Stimulated activated CD4-positive, alpha-beta T cell treated with anti-CD3 and anti-CD28 coated beads, Interleukin-1b, Interleukin-23, amount 100 ng/mL, for 24 hours (primary cell): ENCODE data around the gene BIVM.
"Not testable (repeated sequence)": the region's sequence is repeated elsewhere in the genome, so short reads cannot be mapped to it uniquely, and the experiment has no call there.

Experiments used
- DNase-seq, 4 experiments: peaks; one replicate each; pipeline ENCODE4 v3.0.0-alpha.2; 2020; ENCODE audit warnings: low read depth in 4 of 4, low spot score in 1 of 4

The BIVM gene, protein sequence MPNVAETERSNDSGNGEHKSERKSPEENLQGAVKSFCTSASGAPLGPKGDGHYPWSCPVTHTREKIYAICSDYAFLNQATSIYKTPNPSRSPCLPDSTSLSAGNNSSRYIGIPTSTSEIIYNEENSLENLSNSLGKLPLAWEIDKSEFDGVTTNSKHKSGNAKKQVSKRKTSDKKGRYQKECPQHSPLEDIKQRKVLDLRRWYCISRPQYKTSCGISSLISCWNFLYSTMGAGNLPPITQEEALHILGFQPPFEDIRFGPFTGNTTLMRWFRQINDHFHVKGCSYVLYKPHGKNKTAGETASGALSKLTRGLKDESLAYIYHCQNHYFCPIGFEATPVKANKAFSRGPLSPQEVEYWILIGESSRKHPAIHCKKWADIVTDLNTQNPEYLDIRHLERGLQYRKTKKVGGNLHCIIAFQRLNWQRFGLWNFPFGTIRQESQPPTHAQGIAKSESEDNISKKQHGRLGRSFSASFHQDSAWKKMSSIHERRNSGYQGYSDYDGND

DNA sequence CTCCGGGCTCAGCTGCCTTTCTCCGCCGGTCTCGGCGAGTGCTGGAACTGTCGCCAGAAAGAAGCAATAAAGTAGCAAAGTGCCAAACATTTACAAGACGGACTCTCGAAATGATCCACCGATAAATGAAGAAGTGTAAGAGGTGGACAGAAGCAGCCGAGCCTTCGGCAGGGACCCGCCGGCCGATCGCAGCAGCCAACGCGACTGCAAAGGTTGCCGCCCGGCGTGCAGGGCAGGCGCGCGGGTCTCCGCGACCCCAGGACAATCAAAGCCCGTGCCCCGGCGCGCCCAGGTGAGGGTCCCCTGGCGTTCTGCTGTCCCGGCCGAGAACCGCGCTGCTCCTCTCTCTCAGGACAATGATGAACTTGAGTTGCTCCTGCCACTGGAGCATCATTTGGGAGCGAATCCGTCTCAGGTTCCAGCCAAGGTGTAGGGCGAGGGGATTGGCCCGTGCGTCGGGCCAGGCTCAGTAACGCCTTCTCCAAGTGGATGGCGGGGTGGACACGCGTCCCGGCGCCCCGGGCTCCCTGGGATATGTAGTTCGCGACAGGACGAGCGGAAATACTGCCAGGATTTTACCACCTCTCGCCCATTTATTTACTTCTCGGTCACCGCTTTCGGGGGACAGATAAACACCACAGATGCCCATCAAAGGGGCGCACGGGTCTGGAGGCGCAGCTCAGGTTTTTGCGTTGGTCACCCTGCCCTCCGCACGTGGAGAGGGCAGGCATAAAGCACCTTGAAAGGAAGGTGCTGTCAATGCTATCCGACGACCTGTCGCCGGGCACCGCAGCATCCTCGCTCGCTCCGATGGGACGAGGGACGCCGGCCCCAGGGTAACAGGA lies at the start of gene BIVM, which contains the start of gene POGLUT2:
Gene BIVM, plus strand, starts transcription at position 539 of the 845 bp plus-strand sequence. CDS start 8,149 bp downstream, outside the sequence.
Gene POGLUT2, minus strand, starts transcription at position 396 of the 845 bp plus-strand sequence. Its CDS starts 306 bp downstream, at position 90.
- DNase-seq: peak; percentile 45 to 77 (median 59)

GRCh38 chr13:102751886-102752285 lies 47.0 kb upstream of the BIVM start:
- no peak for DNase-seq

DNA sequence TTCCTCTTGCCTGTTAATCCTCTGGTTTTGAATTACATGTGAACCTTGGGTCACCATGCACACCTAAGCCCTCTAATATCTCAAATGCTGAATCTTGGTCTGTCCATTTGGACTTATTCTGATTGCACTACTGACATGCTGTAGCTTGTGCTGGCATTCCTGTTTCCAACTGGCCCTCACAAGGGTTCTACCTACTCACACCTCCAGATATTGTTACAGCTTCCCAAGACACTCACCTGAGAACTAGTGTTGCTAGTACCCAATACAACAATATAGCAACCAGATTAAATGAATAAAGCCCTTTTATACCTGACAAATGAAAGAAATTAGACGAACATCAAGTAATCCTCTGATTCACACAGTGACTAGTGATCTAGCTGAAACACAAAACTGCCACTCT lies 41.9 kb upstream of the BIVM start:
- DNase-seq: no peak

GRCh38 chr13:102758842-102759241 lies 40.1 kb upstream of the BIVM start:
- no peak for DNase-seq

DNA sequence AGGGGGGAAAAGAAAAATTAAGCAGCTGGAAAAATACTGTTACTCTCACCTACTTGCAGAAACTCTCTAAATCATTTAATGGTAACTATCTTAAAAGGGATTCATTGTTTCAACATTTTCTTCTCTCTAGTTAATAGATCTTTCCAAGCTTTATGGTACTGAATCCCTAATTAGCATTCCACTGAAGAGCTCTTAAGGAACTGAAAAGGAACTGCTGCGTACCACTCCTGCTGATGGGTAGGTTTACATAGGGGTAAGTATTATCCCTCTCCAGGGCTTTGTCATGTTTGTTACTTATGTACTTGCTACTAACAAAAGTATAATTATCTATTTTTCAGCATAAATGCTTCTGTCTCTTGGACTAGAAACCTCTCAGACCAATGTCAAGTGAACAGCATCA lies 37.8 kb upstream of the BIVM start:
- no peak for DNase-seq

- DNase-seq: no peak
Measured at GRCh38 chr13:102763741-102764140, 35.2 kb upstream of the BIVM start.

GRCh38 chr13:102768909-102769308 lies 30.0 kb upstream of the BIVM start:
- DNase-seq: no peak

- no peak for DNase-seq
Measured at GRCh38 chr13:102769679-102770078, 29.2 kb upstream of the BIVM start.

- no peak for DNase-seq
Measured at GRCh38 chr13:102770435-102770834, 28.5 kb upstream of the BIVM start.

DNA sequence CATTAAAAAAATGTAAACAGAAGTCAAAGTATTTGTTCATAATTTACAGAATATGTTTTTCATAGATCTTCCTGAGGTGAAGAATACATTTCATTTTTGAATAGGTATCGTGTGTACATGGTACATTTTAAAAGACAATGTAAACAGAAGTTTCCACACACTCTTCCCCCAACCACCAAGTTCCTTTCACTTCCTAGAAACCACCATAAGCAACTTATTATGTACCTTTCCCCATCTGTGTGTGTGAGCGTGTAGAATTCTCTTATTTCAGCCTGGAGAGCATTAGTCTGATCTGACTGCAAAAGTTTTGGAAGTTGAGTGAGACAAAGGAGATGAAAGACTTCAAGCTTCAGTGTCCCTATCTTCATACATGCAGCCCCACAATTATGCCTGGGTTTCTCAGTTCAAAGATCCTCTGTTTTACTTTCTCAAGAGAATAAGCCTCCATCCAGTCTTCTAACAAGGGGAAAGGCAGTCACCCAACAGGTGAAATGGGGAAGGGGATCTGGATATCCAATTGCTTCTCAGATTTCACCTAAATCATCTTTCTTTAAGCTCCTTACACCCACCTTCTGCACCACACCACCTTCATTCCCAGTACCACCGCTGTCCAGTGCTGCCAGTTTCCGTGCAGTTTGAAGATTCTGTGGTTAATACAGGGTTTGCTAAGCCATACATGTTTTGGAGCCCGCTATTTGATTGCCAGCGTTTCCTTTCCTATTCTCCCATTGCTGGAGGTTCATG lies 27.4 kb upstream of the BIVM start:
- DNase-seq: no peak

GRCh38 chr13:102772042-102772425 lies 26.9 kb upstream of the BIVM start:
- no peak for DNase-seq

GRCh38 chr13:102773441-102774213 lies 25.3 kb upstream of the BIVM start, which contains the start of gene TEX30:
Gene TEX30, minus strand, starts transcription at chr13:102773786. Its CDS starts 3,760 bp downstream, at chr13:102770026.
- DNase-seq: peak; percentile 61 to 80 (median 76)

GRCh38 chr13:102774214-102774568 lies 24.7 kb upstream of the BIVM start:
- DNase-seq: no peak

DNA sequence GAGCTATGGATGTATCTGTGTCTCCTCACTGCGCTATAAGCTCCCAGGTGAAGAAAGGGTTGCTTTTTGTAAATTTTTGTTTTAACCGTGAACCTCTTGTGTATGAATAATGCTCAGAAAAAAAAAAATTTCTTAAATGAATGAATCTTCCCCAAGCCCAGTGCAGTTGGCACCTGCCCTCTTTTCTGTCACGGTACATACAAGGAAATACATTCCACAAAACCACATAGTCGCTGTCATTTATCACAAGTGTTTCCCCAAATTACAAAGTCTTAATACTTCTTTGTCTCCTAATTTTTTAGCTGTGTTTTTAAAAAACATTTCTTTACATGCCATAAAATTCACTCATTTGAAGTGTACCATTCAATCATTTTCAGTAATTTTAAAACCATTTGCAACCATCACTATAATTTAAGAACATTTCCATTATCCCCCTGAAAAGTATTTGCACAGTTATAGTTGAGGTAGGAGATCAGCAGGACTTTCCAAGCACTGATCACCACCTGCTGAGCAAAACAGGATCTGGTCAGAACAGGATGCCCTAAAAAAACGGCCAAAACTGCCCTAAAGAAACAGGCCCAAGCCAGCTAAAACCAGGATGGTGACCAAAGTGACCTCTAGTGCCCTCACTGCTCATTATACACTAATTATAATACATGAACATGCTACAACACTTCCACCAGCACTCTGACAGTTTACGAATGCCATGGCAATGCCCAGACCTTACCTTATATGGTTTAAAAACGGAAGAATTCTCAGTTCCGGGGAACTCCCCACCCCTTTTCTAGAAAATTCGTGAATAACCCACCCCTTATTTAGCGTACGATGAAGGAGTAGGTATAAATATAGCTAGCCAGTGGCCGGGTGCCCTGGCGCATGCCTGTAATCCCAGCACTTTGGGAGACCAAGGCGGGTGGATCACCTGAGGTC lies 24.1 kb upstream of the BIVM start:
- DNase-seq: no peak

- DNase-seq: no peak
Measured at GRCh38 chr13:102776271-102776670, 22.6 kb upstream of the BIVM start.

GRCh38 chr13:102777736-102778135 lies 21.2 kb upstream of the BIVM start:
- DNase-seq: no peak

- DNase-seq: no peak
Measured at GRCh38 chr13:102779436-102780159, 19.3 kb upstream of the BIVM start.

- DNase-seq: not testable (repeated sequence)
Measured at GRCh38 chr13:102780656-102781055, 18.3 kb upstream of the BIVM start.

DNA sequence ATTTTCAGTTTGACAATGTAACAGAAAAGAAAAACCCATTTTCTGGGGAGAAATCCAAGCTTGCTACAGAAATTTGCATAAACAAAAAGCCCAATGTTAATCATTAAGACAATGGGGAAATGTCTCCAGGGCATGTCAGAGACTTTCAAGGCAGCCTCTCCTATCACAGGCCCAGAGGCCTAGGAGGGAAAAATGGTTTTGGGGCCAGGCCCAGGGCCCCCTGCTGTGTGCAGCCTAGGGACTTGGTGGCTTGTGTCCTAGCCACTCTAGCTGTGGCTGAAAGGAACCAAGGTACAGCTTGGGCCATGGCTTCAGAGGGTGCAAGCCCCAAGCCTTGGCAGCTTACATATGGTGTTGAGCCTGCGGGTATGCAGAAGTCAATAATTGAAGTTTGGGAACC lies 17.3 kb upstream of the BIVM start:
- no peak for DNase-seq
